ENCODE measurements around the gene DCUN1D2.

DNA sequence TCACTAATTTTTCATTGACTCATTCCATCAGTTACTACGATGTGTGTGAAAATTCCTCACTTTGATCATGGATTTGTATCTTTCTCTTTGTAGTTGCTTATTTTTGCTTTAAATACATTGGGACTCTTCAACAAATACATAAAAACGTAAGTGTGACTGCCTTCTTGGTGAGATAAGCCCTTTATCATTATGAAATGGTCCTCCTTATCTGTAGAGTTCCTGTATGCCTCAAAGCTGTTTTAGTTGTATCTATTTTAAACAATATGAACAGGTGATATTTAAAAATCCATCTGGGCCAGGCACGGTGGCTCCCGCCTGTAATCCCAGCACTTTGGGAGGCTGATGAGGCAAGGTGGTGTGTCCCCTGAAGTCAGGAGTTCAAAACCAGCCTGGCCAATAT is 11.3 kb downstream of the DCUN1D2 start:
- TF ChIP-seq, protein P1, sequence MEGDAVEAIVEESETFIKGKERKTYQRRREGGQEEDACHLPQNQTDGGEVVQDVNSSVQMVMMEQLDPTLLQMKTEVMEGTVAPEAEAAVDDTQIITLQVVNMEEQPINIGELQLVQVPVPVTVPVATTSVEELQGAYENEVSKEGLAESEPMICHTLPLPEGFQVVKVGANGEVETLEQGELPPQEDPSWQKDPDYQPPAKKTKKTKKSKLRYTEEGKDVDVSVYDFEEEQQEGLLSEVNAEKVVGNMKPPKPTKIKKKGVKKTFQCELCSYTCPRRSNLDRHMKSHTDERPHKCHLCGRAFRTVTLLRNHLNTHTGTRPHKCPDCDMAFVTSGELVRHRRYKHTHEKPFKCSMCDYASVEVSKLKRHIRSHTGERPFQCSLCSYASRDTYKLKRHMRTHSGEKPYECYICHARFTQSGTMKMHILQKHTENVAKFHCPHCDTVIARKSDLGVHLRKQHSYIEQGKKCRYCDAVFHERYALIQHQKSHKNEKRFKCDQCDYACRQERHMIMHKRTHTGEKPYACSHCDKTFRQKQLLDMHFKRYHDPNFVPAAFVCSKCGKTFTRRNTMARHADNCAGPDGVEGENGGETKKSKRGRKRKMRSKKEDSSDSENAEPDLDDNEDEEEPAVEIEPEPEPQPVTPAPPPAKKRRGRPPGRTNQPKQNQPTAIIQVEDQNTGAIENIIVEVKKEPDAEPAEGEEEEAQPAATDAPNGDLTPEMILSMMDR (IDR thresholded peaks at IDR 0.05) = no peak
- no peak for TF ChIP-seq POLR2A (IDR thresholded peaks at IDR 0.05)
